VCaP (cell line): ENCODE data around the gene METTL23.

Source experiments
- H3K27ac ChIP-seq: fragments of 450-650 bp; 2 replicates; pipeline ENCODE4 v1.5.1; 2017
- TF ChIP-seq, protein P1 (sequence below): fragments of 450-650 bp; conservative IDR thresholded peaks from 2 replicates; pipeline ENCODE4 v1.5.1; 2017; ENCODE audit warnings: mild to moderate bottlenecking, moderate library complexity

The METTL23 gene

DNA sequence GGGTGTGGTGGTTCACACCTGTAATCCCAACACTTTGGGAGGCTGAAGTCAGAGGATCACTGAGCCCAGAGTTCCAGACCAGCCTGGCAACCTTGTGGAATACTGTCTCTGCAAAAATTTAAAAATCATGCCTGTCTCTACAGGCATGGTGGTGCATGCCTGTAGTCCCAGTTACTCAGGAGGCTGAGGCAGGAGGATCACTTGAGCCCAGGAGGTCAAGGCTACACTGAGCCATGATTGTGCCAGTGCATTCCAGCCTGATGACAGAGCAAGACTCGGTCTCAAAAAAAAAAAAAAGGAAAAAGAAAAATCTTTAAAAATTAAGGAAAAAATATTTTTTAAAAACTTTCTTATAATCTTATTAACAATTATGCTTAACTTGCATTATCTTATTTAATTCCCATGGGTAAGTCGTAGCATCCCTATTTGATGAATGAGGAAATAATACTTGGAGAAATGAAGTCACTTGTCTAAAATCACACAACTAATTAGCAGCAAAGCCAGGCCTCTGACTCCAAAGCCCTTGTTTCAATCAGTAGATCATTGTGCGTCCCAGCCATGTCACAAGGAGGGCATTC, 24.9 kb downstream of the METTL23 start:
- TF ChIP-seq, protein P1, sequence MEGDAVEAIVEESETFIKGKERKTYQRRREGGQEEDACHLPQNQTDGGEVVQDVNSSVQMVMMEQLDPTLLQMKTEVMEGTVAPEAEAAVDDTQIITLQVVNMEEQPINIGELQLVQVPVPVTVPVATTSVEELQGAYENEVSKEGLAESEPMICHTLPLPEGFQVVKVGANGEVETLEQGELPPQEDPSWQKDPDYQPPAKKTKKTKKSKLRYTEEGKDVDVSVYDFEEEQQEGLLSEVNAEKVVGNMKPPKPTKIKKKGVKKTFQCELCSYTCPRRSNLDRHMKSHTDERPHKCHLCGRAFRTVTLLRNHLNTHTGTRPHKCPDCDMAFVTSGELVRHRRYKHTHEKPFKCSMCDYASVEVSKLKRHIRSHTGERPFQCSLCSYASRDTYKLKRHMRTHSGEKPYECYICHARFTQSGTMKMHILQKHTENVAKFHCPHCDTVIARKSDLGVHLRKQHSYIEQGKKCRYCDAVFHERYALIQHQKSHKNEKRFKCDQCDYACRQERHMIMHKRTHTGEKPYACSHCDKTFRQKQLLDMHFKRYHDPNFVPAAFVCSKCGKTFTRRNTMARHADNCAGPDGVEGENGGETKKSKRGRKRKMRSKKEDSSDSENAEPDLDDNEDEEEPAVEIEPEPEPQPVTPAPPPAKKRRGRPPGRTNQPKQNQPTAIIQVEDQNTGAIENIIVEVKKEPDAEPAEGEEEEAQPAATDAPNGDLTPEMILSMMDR: no peak
- no peak overlapping the region for H3K27ac ChIP-seq

DNA sequence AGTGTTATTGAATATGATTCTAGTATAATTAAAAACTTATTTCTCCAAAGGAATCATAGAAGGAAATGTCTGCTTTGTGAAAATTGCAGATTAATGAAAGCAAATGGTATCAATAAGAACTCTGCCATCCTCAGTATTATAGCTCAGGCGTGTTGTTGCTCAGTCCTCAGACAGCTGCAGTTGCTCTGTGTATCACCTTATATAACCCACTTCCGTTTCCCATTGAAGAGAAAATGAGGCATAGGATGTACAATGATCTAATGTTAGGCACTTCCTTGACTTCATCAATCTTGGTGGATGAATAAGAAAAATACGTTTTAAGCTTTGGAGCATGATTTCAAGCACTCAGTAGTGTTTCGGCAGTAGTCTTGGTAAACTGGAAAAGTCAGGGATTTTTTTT, 25.4 kb downstream of the METTL23 start:
- H3K27ac ChIP-seq: no peak overlapping the region
- TF ChIP-seq, protein P1: no peak

DNA sequence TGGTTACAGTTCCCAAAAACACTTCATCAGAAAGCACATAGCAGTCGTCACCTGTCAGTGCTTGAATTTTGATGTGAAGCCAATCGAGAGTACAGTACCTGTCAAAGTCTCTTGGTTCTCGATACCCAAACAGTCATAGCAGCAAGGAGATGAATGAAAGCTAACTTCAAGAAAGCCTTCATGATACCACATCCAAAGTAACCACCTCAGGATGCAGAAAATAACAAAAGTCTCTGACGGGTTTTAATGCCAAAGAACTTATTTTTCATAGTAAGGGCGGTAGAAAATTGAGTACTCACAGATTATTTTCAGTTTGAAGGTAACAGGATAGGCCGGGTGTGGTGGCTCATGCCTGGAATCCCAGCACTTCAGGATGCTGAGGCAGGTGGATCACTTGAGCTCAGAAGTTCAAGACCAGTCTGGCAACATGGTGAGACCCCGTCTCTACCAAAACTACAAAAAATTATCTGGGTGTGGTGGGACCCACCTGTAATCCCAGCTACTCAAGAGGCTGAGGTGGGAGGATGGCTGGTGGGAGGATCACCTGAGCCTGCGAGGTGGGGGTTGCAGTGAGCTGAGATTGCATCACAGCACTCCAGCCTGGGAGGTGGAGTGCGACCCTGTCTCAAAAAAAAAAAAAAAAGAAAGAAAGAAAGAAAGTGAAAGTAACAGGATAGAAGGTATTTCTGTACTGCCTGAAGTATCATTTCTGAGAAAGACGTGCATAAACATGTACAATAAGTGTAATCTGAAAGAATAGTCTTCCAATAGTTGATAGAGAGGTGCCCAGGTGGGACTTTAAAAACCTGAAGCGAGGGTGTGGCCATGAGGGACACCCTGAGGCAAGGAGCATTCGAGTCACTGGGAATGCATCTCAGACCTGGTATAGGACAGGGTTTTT, 26.7 kb downstream of the METTL23 start:
- TF ChIP-seq, protein P1: no peak
- no peak overlapping the region for H3K27ac ChIP-seq

DNA sequence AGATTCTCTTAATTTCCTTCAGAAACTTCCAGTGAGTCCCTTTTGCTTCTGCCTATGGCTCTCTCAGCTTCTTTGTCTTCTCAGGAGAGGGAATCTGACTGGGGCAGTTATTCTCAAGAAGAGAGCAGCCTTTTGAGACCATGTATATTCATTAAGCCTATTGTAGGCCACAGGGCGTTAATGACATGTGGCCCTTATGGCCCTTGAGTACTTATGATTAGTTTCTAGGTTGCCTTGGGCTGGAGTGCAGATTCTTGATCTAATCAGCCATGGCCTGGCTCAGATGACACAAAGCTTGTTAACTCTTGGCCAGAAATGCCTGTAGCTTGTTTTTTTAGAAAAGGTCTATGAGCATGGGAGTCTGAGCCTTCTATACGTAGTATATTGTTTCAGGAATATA, 28.6 kb downstream of the METTL23 start:
- TF ChIP-seq, protein P1: no peak
- no peak overlapping the region for H3K27ac ChIP-seq

DNA sequence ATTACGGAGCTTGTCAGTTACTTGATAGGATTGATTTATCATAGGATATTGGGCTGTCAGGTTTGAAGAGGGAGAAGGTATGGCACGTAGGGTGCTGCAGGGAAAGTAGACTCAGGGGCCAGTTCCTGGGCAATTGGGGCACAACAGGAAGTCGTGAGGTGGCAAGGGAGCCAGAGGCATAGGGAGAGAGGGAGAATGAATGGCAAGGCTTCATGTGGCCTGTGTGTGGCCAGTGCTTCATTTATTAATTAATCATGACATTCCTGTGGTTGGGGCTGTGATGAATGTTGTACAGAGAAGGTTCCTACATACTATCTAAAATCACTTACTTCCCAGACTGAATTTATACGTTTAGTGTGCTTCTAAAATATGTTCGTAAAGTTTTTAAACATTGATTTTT, 30.6 kb downstream of the METTL23 start:
- TF ChIP-seq, protein P1: no peak

DNA sequence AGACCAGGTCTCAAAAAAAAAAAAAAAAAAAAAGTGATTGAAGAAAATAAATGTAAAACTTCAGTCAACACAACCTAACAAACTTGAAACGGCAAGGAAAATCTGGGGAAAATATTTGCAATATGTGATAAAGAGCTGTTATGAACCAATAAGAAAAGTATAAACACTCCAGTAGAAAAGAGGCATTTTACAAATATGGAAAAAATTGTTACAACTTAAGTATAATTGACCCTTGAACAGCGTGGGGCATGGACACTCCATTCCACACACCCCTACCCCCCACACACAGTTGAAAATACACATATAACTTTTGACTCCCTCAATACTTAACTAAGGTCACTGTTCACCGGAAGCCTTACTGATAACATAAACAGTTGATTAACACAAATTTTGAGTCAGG, 31.9 kb downstream of the METTL23 start:
- H3K27ac ChIP-seq: no peak overlapping the region
- TF ChIP-seq, protein P1: no peak

More for the DNA sequence above, 30.6 kb downstream of the METTL23 start:
- H3K27ac ChIP-seq: no peak overlapping the region

DNA sequence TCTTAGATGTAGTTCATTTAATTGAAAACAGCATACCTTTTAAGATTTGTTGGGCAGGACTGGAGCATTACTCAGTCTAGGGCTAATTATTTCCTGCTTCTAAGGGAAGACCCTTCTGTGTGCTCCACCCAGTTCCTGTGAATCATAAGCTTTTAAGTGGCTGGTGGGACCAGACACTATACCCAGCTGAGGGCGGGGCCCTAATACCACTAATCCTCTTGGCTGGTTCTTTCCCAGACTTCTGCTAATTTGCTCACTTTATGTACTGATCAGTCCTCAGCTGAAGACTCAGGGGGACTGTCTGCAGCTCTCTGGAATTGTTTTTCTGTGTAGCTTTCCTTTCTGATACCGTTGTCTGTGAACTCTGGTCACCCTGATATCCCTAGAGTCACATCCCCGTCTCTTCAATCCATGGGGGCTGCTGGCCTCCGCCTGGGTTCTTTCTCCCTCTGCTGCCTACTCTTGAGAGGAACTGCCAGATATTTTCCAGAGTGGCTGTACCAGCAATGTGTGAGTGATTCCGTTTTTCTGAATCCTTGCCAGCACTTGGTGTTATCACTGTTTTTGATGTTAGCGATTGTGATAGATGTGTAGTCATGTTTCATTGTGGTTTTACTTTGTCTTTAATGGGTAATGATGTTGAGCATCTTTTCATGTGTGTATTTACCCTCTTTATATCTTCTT, 46.3 kb downstream of the METTL23 start:
- TF ChIP-seq, protein P1: no peak
- H3K27ac ChIP-seq: no peak overlapping the region
